H1 (cell line): ENCODE measurements around the gene UROD. TPM values are rescaled to one million over a fixed set of nuclear protein-coding genes. Genes with fewer than 3 reads are reported as not detected.
"Not testable (repeated sequence)": the region's sequence is repeated elsewhere in the genome, so short reads cannot be mapped to it uniquely, and the experiment has no call there.

Experiments
- CTCF ChIA-PET: fragments of 300-600 bp; sonication (Branson Sonifier 250); formaldehyde crosslinking; loops from one replicate; lab custom pipeline; 2021; ENCODE audit not compliant: partially characterized antibody; lab: Charles Lee
- POLR2A ChIA-PET: fragments of 300-600 bp; sonication (Branson Sonifier 250); formaldehyde crosslinking; loops from one replicate; lab custom pipeline; 2021; ENCODE audit warnings: inconsistent platforms; ENCODE audit not compliant: partially characterized antibody; lab: Charles Lee
- DNase-seq, 2 experiments: peaks; one replicate each; pipeline versions ENCODE4 v3.0.0 to v3.0.0-alpha.2; 2010 to 2022; ENCODE audit warnings: low spot score in 2 of 2, low read depth in 1 of 2, mixed read lengths in 1 of 2
- FAIRE-seq: peaks from 2 replicates; lab custom pipeline; 2011; peaks lifted over from hg19 to GRCh38; lab: Jason Lieb, UNC
- H2AFZ ChIP-seq: 2 replicates; pipeline ENCODE4 v1.8.1; 2012; ENCODE audit warnings: low read length, inconsistent platforms
- H2AK5ac ChIP-seq: 2 replicates; pipeline ENCODE4 v1.6.1; 2013; ENCODE audit warnings: low read depth, low read length
- H2BK120ac ChIP-seq: replicated peaks from 2 replicates; pipeline ENCODE3; 2013; ENCODE audit warnings: low read depth, low read length, inconsistent platforms
- H2BK12ac ChIP-seq: 2 replicates; pipeline ENCODE4 v1.6.1; 2013; ENCODE audit warnings: low read depth, low read length
- H2BK15ac ChIP-seq: 2 replicates; pipeline ENCODE4 v1.6.1; 2013; ENCODE audit warnings: low read length
- H2BK20ac ChIP-seq: 2 replicates; pipeline ENCODE4 v1.6.1; 2013; ENCODE audit warnings: low read length
- H2BK5ac ChIP-seq: 2 replicates; pipeline ENCODE4 v1.6.1; 2013; ENCODE audit warnings: low read depth, low read length
- H3K14ac ChIP-seq: 2 replicates; pipeline ENCODE4 v1.6.1; 2013; ENCODE audit warnings: inconsistent platforms; ENCODE audit not compliant: insufficient read length
- H3K18ac ChIP-seq: 2 replicates; pipeline ENCODE4 v1.6.1; 2013; ENCODE audit warnings: low read length; ENCODE audit errors: extremely low read depth
- H3K23ac ChIP-seq: 2 replicates; pipeline ENCODE4 v1.6.1; 2013; ENCODE audit warnings: inconsistent platforms; ENCODE audit not compliant: insufficient read length
- H3K23me2 ChIP-seq: 2 replicates; pipeline ENCODE4 v1.6.1; 2013; ENCODE audit warnings: low read depth, low read length
- H3K27ac ChIP-seq: 2 replicates; pipeline ENCODE4 v1.6.1; 2011; ENCODE audit warnings: low read depth, low read length, inconsistent platforms
- H3K27me3 ChIP-seq, 4 experiments: replicated peaks in 1 of 4; 1 replicate in 1 of 4; 2 replicates in 3 of 4; pipeline versions ENCODE4 v1.6.1 to v1.8.1; 2011 to 2013; ENCODE audit warnings: low read length in 3 of 4, mild to moderate bottlenecking in 3 of 4, inconsistent platforms in 2 of 4, mixed read lengths in 2 of 4, moderate library complexity in 1 of 4; ENCODE audit not compliant: control insufficient read depth in 3 of 4, insufficient read depth in 3 of 4; ENCODE audit errors: extremely low read depth in 1 of 4
- H3K36me3 ChIP-seq, 4 experiments: 2 replicates each; pipeline versions ENCODE4 v1.6.1 to v1.8.1; 2011 to 2013; ENCODE audit warnings: mild to moderate bottlenecking in 4 of 4, low read length in 3 of 4, moderate library complexity in 2 of 4, control low read depth in 1 of 4, inconsistent platforms in 1 of 4; ENCODE audit not compliant: insufficient read depth in 4 of 4, control insufficient read depth in 2 of 4
- H3K4ac ChIP-seq: replicated peaks from 2 replicates; pipeline ENCODE3; 2013; ENCODE audit warnings: low read length, low read depth, mixed read lengths, inconsistent platforms; ENCODE audit not compliant: insufficient read length
- H3K4me1 ChIP-seq, 4 experiments: replicated peaks in 1 of 4; 1 replicate in 1 of 4; 2 replicates in 3 of 4; pipeline versions ENCODE4 v1.6.1 to v1.8.1; 2011 to 2013; ENCODE audit warnings: low read length in 3 of 4, inconsistent platforms in 2 of 4, mixed read lengths in 1 of 4; ENCODE audit not compliant: insufficient read depth in 4 of 4, control insufficient read depth in 3 of 4
- H3K4me2 ChIP-seq, 2 experiments: 2 replicates each; pipeline versions ENCODE4 v1.6.1 to v1.8.1; 2011 to 2013; ENCODE audit warnings: low read depth in 2 of 2, low read length in 2 of 2, control low read depth in 1 of 2, inconsistent platforms in 1 of 2, mild to moderate bottlenecking in 1 of 2; ENCODE audit not compliant: insufficient read depth in 1 of 2
- H3K4me3 ChIP-seq, 4 experiments: fragments of 200-600, 300-600 bp in 1 of 4; sonication (generic), shearing (Covaris generic), sonication (Bioruptor Twin) in 1 of 4; 2 replicates each; pipeline versions ENCODE4 v1.5.1 to v1.8.1; 2011 to 2016; ENCODE audit warnings: low read length in 4 of 4, low read depth in 3 of 4, control low read depth in 2 of 4, inconsistent platforms in 2 of 4, mild to moderate bottlenecking in 2 of 4, mixed read lengths in 1 of 4, moderate library complexity in 1 of 4; ENCODE audit not compliant: insufficient read depth in 2 of 4; ENCODE audit errors: extremely low read depth in 1 of 4
- H3K56ac ChIP-seq: replicated peaks from 2 replicates; pipeline ENCODE3; 2013; ENCODE audit warnings: low read depth, mild to moderate bottlenecking, mixed read lengths, low read length, inconsistent platforms; ENCODE audit not compliant: insufficient read length
- H3K79me1 ChIP-seq: 2 replicates; pipeline ENCODE4 v1.6.1; 2013; ENCODE audit warnings: low read depth, low read length, control low read depth
- H3K79me2 ChIP-seq, 2 experiments: 2 replicates each; pipeline versions ENCODE4 v1.6.1 to v1.8.1; 2012 to 2013; ENCODE audit warnings: low read length in 2 of 2, mild to moderate bottlenecking in 2 of 2, inconsistent platforms in 1 of 2; ENCODE audit not compliant: insufficient read depth in 2 of 2, control insufficient read depth in 1 of 2
- H3K9ac ChIP-seq, 4 experiments: replicated peaks in 1 of 4; 1 replicate in 1 of 4; 2 replicates in 3 of 4; pipeline versions ENCODE4 v1.6.1 to v1.8.1; 2011 to 2013; ENCODE audit warnings: low read depth in 3 of 4, low read length in 3 of 4, control low read depth in 2 of 4, mild to moderate bottlenecking in 2 of 4, moderate library complexity in 2 of 4, inconsistent platforms in 1 of 4; ENCODE audit errors: extremely low read depth in 1 of 4
- H3K9me3 ChIP-seq, 2 experiments: 2 replicates each; pipeline versions ENCODE4 v1.6.1 to v1.8.1; 2012 to 2013; ENCODE audit warnings: mild to moderate bottlenecking in 2 of 2, moderate library complexity in 2 of 2, control low read depth in 1 of 2, inconsistent platforms in 1 of 2, low read depth in 1 of 2, low read length in 1 of 2, mixed read lengths in 1 of 2; ENCODE audit not compliant: insufficient read depth in 2 of 2
- H4K20me1 ChIP-seq, 2 experiments: replicated peaks in 1 of 2; 2 replicates each; pipeline versions ENCODE3 to v1.8.1; 2011 to 2013; ENCODE audit warnings: inconsistent platforms in 2 of 2, low read length in 2 of 2, mild to moderate bottlenecking in 1 of 2; ENCODE audit not compliant: insufficient read depth in 2 of 2, control insufficient read depth in 1 of 2
- H4K5ac ChIP-seq: 2 replicates; pipeline ENCODE4 v1.6.1; 2013; ENCODE audit warnings: low read length, low read depth, mixed read lengths, inconsistent platforms; ENCODE audit not compliant: insufficient read length
- H4K8ac ChIP-seq: 2 replicates; pipeline ENCODE4 v1.8.0; 2013; ENCODE audit warnings: mild to moderate bottlenecking, moderate library complexity, low read length, inconsistent platforms; ENCODE audit not compliant: insufficient read depth; ENCODE audit errors: extremely low read depth
- H4K91ac ChIP-seq: replicated peaks from 2 replicates; pipeline ENCODE3; 2013; ENCODE audit warnings: low read length, mixed read lengths, inconsistent platforms; ENCODE audit not compliant: insufficient read length
- WGBS, 2 experiments: shearing (Covaris generic) in 1 of 2; methylation state at CpG; one replicate each; pipeline versions ENCODE4 v1.1.6 to v1.1.7; 2013 to 2015; ENCODE audit warnings: low lambda C conversion rate in 2 of 2, mixed read lengths in 2 of 2, inconsistent platforms in 1 of 2, low coverage in 1 of 2, missing lambda C conversion rate in 1 of 2; ENCODE audit not compliant: insufficient replicate concordance in 2 of 2, insufficient coverage in 1 of 2, insufficient read length in 1 of 2; ENCODE audit errors: extremely low coverage in 1 of 2, missing lambda C conversion rate in 1 of 2; 5-methylcytosine and 5-hydroxymethylcytosine counted together
- polyA plus RNA-seq, 7 experiments: library from polyadenylated mRNA; depleted of rRNA in 3 of 7; stranded (reverse) in 5 of 7; unstranded in 2 of 7; fragments of >200 nt in 5 of 7; fragments of 200-250 nt in 2 of 7; gene quantifications; 1 replicate in 5 of 7; 2 replicates in 1 of 7; 4 replicates in 1 of 7; pipeline versions ENCODE4 v1.2.1 to v1.2.3, GENCODE V29; 2011 to 2013; ENCODE audit warnings: missing spikeins in 2 of 7, mixed read lengths in 2 of 7
- total RNA-seq: library from RNA; stranded (reverse); fragmentation: NEBNext Ultra II Directional; extraction: Animal tissue kit (Norgen Biotek cat#: 25700); gene quantifications from 2 replicates; pipeline ENCODE4 v1.2.1, GENCODE V29; 2021

The UROD gene
- total and polyA plus RNA-seq, 2 of the 8 experiments (the other 6 are each of a cell fraction or from before 2014, with no cell fraction given): 86.6 to 220 TPM

DNA sequence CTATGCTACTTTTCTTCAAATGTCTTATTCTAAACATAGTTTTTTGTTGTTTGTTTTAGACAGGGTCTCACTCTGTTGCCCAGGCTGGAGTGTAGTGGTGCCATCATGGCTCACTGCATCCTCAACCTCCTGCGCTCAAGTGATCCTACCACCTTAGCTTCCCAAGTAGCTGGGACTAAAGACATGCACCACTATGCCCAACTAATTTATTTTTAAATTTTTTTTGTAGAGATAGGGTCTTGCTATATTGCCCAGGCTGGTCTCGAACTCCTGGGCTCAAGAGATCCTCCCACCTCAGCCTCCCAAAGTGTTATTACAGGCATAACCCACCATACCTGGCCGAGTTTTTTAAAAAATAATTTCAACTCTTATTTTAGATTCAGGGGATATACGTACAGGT is 50.4 kb downstream of the UROD start:
- H2AFZ ChIP-seq, H3K4me2 ChIP-seq, H3K18ac ChIP-seq, DNase-seq, H3K9me3 ChIP-seq, CTCF ChIA-PET, H4K5ac ChIP-seq, H3K23me2 ChIP-seq, POLR2A ChIA-PET, H3K4ac ChIP-seq, H4K20me1 ChIP-seq, H3K4me1 ChIP-seq, H3K9ac ChIP-seq, H4K8ac ChIP-seq, H3K79me2 ChIP-seq, H3K36me3 ChIP-seq, H3K79me1 ChIP-seq, H2BK120ac ChIP-seq, FAIRE-seq, H3K27me3 ChIP-seq, H2AK5ac ChIP-seq, H2BK12ac ChIP-seq, H2BK5ac ChIP-seq, H4K91ac ChIP-seq, H3K56ac ChIP-seq, H3K14ac ChIP-seq, H3K27ac ChIP-seq, H3K23ac ChIP-seq, H2BK20ac ChIP-seq, H3K4me3 ChIP-seq, H2BK15ac ChIP-seq: not testable (repeated sequence)
- 90% methylated on average over 4 of the region's 4 CpGs; no CpG with 5 or more reads in 1 of the 2 experiments for WGBS, 2 experiments
